Mononuclear cell (primary cell): ENCODE results near the gene CABP2. TPM values are rescaled to one million over a fixed set of nuclear protein-coding genes. Genes with fewer than 3 reads are reported as not detected.
"Not testable (repeated sequence)": the region's sequence is repeated elsewhere in the genome, so short reads cannot be mapped to it uniquely, and the experiment has no call there.

ENCODE experiments used
- H3K27me3 ChIP-seq: 2 replicates; pipeline ENCODE4 v1.6.0; 2011; ENCODE audit warnings: low read length, control low read depth; ENCODE audit not compliant: insufficient read depth
- H3K4me1 ChIP-seq: 2 replicates; pipeline ENCODE4 v1.5.1; 2011; ENCODE audit warnings: mild to moderate bottlenecking, low read length, control low read depth; ENCODE audit not compliant: insufficient read depth
- H3K4me3 ChIP-seq: 2 replicates; pipeline ENCODE4 v1.5.1; 2011; ENCODE audit warnings: mild to moderate bottlenecking, low read length, moderate library complexity
- H3K9me3 ChIP-seq: 2 replicates; pipeline ENCODE4 v1.5.1; 2011; ENCODE audit warnings: low read depth, mild to moderate bottlenecking, control low read depth, low read length
- total RNA-seq: library from RNA; depleted of rRNA; stranded (reverse); fragments of >200 nt; gene quantifications from one replicate; pipeline ENCODE4 v1.2.3, GENCODE V29; 2012

The CABP2 gene
- total RNA-seq, 1 donor = not detected

DNA sequence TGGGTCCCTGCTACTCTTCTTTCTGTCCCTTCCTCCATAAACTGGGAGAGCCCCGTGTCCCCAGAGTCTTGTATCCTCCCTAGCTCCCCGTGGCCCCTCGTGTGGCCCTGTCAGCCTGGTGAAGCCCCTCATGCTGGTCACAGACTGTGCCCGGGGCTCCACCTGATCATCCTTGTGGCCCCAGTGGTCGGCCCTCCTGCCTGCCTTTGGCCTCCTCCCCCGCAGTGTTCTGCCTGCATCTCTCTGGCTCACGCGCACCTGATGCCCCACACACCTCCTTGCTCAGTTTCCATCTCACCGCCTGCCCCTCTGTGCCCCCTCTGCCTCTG is 1.2 kb upstream of the CABP2 start:
- Histone ChIP-seq H3K27me3 (no peaks in the 10 kb centered on the region), H3K4me1 (peaks cover 2% of the 10 kb centered on the region), H3K4me3 (no peak overlapping the region), H3K9me3 (no peaks in the 10 kb centered on the region)

DNA sequence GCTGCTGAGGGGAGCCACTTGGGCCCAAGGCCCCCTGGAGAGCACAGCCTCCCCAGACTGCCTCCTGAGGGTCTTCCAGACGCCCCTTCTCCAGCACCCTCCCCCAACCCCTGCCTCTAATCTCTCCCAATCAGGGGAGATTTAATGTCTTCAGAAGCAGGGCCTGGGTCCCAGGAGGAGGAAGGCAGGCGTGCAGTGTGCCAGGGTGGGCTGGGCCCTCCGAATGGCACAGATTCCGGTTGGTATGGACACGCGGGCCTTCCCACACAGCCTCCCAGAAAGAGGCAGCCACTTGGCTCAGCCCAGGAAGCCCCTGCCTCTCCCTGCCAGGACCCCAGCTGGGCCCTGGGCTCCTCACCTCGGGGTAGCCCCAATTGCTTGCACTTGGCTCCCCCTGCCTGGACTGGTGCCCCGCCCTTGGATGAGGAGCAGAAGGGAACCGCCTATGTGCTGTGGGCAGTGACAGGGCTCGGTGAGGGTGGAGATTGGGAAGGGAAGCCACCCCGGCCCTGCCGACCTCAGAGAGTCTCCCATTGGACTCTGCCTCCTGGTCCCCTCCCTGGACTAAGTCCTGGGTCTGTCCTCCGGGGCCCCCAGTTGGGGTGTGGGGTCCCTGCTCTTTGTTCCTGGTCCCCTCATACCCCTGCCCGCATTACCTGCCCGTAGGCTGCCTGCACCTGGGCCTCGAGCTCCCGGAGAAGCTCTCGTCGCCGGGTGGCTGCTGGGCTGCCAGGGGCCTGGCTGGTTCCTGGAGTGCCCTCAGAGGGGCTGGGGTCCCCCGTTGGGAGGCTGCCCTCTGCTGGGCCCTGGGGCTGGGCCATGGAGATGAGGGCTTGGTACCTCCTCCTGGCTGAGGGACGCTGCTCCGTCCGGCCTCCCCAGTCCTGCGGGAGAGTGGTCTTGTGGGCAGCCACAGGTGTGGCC is 572 bp upstream of the CABP2 start:
- Histone ChIP-seq H3K4me1 (no peaks in the 10 kb centered on the region), H3K9me3 (no peaks in the 10 kb centered on the region), H3K27me3 (no peaks in the 10 kb centered on the region), H3K4me3 (no peak overlapping the region)

DNA sequence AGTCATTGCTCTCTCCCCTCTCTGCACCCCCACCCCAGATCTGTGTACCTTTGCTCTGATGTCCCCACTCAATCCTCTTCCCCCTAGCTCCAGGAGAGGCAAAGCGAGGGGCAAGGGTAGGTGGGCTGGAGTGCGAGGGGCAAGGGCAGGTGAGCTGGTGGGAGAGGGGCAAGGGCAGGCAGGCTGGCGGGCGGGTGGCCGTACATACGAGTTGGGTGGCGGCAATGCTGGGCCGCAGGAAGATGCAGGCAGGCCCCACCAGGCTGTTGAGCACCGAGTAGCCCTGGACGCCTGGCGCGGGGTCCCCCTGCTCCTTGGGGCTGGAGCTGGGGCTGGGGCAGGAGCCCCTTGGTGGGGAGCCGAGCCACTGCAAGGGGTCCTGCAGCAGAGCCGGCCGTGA is 908 bp downstream of the CABP2 start:
- Histone ChIP-seq H3K27me3 (no peaks in the 10 kb centered on the region), H3K4me3 (no peak overlapping the region), H3K4me1 (no peaks in the 10 kb centered on the region), H3K9me3 (no peaks in the 10 kb centered on the region)

DNA sequence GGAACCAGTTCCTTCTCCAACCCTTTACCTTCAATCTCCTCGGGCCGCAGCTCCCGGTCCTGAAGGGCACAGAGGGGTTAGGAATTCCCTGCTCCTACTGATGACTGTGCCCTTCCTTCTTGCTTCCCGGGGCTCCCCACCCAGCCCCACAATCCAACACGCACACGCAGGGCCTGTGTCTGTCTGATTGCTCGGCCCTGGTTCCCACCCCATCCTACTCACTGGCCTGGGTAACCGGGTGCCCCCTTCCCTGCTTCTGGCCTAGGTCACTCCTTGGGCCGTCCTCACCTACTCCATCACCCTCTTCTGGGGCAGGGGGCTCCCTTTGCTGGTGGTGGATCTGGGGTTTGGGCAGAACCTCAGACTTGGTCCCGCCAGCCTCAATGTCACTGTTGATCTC is 1.3 kb downstream of the CABP2 start:
- H3K4me1 ChIP-seq = no peaks in the 10 kb centered on the region
- H3K4me3 ChIP-seq = no peak overlapping the region
- H3K27me3 ChIP-seq = no peaks in the 10 kb centered on the region
- no peaks in the 10 kb centered on the region for H3K9me3 ChIP-seq

DNA sequence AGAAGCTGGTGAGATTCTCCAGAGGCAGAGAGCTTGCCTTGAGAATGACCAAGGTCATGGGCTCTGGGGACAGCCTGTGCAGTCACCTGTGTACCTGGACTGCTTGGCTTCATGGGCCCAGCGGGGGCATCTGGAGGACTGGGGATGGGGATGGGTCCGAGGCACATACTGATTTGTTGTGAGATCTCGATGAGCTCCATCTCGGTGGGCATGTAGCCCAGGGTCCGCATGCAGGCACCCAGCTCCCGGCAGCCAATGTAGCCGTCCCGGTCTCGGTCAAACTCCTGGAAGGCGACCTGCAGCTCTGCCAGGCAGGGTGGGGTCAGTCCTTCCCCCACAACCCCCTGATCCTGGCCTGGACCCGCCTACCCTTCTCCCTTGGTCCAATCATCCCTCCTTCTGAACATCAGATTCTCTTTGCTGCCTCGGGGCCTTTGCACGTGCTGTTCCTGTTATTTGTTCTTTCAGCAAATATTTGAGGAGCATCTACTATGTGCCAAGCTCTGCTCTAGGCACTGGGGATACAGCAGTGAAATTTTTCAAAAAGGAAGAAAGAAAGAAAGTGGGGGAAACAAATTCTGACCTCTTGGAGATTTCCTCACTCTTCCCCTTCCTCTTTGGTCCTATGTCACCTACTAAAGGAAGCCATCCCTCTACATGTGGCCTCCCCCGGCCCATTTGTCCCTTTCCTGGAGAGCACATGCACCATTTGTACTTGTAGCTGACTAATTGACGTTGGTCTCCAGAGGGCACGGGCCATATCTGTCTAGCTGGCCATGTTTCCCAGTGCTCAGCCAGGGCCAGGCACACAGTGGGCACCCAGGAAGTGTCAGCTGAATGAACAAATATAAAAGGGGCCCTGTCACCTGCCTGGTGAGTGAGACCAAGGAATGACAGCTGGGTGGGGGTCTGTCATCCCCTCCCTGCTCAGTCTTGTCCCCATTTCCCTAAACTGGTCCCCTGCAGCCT is 2.1 kb downstream of the CABP2 start:
- no peaks in the 10 kb centered on the region for H3K4me1 ChIP-seq
- H3K27me3 ChIP-seq = no peaks in the 10 kb centered on the region
- H3K4me3 ChIP-seq = no peak overlapping the region
- no peaks in the 10 kb centered on the region for H3K9me3 ChIP-seq

DNA sequence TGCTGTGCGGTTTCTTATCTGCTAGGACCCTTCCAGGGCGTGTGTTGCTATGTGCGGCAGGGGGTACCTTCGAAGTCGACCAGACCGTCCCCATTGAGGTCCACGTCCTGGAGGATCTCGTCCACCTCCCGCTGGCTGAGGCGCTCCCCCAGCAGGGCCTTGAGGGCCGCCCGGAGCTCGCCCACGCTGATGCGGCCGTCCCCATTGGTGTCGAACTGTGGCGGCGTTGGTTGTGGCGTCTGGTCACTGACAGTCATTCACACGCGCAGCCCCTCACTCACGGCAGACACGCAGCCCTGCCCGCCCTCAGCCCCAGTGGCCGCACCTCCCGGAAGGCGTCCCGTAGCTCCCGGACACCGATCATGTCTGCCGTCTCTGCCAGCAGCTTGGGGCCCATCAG is 3.5 kb downstream of the CABP2 start:
- Histone ChIP-seq H3K27me3 (no peaks in the 10 kb centered on the region), H3K9me3 (no peaks in the 10 kb centered on the region), H3K4me1 (no peaks in the 10 kb centered on the region), H3K4me3 (no peak overlapping the region)

DNA sequence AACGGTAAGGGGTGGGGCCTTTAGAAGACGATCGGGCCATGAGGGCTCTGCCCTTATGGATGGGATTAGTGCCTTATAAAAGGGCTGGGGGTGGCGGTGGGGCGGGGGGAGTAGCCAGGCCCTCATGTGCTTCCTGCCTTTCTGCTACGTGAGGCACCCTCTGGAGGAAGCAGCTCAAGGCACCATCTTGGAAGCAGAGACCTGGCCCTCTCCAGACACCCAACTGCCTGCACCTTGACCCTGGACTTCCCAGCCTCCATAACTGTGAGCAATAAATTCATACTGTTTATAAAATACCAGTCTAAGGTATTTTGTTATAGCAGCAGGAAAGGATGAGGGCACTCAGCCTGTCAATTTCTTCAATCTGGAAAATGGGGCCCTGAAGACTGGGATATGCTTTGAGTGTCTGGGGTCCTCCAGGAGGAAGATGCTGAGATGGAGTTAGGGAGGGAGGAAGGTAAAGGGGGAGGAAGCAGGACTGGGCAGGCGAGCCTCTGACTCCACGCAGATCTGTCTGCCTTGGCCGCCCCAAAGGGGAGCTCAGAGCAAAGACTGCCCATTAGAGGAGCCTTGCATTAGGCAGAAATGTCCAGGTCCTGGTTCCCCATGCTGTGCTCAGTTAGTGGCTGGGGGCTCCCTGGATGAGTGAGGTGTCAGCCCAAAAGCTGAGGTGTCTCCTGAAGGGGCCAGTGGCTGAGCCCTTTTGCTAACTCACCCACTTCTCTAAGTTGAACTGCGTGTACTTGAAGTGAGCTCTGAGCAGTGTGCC is 5.3 kb downstream of the CABP2 start:
- Histone ChIP-seq H3K4me3 (no peak overlapping the region), H3K4me1 (no peaks in the 10 kb centered on the region), H3K9me3 (no peaks in the 10 kb centered on the region), H3K27me3 (no peaks in the 10 kb centered on the region)

DNA sequence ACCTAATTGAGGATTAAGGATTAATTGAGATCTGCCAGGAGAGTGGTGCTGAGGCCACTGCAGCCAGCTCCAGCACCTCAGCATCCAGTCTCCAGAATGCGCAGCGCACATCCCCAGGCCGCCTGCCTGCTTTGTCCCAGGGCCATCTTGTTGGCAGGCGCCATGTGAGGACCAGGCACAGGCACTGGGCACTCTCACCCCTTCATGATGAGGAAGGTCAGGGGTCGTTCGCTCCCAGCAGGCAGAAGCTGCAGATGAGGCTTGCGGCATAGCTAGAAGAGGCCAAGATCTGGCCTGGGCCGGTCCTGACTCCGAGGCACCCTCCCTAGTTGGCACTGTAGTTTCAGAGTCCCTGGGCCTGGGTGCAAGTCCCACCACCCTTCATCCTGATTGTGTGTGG is 6.4 kb downstream of the CABP2 start:
- no peaks in the 10 kb centered on the region for H3K27me3 ChIP-seq
- H3K4me3 ChIP-seq = no peak overlapping the region
- no peaks in the 10 kb centered on the region for H3K4me1 ChIP-seq
- no peaks in the 10 kb centered on the region for H3K9me3 ChIP-seq

DNA sequence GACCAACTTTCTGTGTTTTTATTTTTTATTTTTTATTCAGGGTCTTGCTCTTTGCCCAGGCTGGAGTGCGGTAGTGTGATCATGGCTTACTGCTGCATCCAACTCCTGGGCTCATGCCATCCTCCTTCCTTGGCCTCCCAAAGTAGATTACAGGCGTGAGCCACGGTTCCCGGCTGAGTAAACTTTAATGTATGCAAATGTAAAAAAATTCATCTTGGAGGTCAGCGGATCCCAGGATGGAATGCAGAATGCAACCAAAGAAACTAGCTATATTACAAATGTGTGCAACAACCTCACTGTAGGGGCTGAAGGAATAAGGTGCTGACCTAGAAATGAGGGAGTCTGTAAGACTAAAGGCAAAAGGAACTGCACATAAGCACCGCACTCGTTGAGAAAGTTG is 9.1 kb downstream of the CABP2 start:
- no peaks in the 10 kb centered on the region for H3K27me3 ChIP-seq

DNA sequence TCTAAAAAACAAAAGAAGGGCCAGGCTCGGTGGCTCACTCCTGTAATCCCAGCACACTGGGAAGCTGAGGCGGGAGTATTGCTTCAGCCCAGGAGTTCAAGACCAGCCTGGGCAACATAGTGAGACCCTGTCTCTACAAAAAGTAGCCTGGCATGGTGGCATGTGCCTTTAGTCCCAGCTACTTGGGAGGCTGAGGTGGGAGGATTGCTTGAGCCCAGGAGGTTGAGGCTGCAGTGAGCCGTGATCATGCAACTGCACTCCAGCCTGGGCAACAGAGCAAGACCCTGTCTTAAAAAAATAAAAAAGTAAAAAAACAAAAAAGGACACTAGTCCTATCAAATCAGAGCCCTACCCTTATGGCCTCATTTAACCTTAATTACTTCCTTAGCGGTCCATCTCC is 11.7 kb downstream of the CABP2 start:
- H3K27me3 ChIP-seq, H3K9me3 ChIP-seq, H3K4me3 ChIP-seq: not testable (repeated sequence)
- peaks cover 22% of the 10 kb centered on the region for H3K4me1 ChIP-seq

More for the DNA sequence above, 9.1 kb downstream of the CABP2 start:
- Histone ChIP-seq H3K4me1 (peaks cover 2% of the 10 kb centered on the region), H3K9me3 (no peaks in the 10 kb centered on the region), H3K4me3 (no peak overlapping the region)

DNA sequence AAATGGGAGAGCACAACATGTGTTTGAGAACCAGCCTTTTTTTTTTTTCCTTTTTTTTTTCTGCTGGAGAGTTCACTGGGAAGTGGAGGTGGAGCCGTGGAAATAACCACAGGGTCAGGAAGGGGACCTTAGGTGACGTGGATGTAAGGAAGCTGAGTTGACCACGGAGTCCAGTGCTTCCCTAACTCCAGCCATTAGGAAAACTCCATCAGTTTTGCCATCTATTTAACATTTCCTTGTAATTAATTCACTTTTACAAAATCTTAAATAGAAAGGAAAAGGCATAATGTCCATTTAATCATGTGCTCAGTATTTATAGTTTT is 13.3 kb downstream of the CABP2 start:
- Histone ChIP-seq H3K4me3 (no peak overlapping the region), H3K9me3 (no peaks in the 10 kb centered on the region), H3K27me3 (no peaks in the 10 kb centered on the region), H3K4me1 (peaks cover 34% of the 10 kb centered on the region)

DNA sequence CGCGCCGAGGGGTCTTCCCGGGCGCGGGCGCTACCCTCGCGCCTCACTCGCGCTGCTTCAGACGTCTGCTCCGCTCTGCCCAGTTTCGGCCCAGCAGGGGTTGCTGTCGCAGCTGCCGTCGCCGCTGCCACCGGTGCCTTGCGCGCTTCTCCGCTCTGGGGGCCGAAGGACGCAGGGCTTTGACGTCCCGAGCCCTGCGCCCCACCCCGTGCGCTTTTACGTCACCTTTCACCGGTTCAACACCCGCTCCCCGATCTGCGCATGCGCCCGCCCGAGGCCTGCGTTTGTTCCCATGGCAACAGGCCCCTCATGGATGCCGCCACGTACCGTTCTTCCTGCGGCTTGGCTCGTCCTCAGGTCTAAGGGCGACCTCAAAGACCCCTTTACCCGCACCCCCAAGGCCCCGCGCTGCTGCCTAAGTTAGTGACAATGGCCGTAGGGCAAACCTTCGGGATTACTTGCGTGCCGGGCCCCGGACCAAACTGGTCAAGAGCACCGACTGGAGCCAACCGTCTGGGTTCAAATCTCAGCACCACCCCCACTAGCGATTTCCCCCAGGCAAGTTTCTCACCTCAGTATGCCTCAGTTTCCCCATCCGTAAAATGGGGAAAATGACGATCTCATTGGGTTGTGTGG is 14.6 kb downstream of the CABP2 start:
- Histone ChIP-seq H3K27me3 (no peaks in the 10 kb centered on the region), H3K9me3 (no peaks in the 10 kb centered on the region), H3K4me3 (peak overlapping the region; percentile 81), H3K4me1 (peaks cover 40% of the 10 kb centered on the region)

DNA sequence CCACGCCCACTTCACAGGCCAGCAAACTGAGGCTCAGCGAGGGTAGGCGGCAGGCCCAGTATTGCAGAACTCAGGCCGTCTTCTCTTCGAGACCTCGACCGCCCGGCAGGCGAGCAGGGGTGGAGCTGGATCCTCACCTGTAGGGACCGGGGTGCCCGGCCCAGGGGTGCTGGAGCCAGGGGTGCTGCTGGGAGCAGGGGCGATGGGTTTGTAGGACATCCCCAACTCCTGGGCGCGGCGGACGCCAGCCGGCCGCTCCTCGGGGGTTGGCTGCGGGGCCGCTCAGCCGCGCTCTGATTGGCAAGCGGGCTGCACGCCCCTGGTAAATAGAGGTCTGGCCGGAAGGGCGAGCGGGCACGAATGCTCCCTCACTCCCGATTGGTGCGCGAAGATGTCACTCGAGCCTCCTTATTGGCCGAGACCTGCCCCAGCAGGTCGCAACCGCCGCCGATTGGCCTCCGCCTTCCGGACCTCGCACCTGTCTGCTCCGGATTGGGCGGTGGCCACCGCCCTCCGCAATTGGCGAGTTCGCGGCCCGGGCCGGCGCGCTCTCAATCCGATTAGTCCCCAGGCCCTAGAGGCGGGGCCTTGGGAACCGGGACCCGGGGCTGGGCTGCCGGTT is 15.3 kb downstream of the CABP2 start, which contains the start of gene CDK2AP2:
Gene CDK2AP2 (minus strand): TSS at position 299 of the 622 bp plus-strand sequence. CDS start 80 bp downstream, at position 219.
- Histone ChIP-seq H3K9me3 (no peaks in the 10 kb centered on the region), H3K4me1 (peaks cover 46% of the 10 kb centered on the region), H3K27me3 (no peaks in the 10 kb centered on the region), H3K4me3 (peak within 1 kb of the TSS; percentile 81)

DNA sequence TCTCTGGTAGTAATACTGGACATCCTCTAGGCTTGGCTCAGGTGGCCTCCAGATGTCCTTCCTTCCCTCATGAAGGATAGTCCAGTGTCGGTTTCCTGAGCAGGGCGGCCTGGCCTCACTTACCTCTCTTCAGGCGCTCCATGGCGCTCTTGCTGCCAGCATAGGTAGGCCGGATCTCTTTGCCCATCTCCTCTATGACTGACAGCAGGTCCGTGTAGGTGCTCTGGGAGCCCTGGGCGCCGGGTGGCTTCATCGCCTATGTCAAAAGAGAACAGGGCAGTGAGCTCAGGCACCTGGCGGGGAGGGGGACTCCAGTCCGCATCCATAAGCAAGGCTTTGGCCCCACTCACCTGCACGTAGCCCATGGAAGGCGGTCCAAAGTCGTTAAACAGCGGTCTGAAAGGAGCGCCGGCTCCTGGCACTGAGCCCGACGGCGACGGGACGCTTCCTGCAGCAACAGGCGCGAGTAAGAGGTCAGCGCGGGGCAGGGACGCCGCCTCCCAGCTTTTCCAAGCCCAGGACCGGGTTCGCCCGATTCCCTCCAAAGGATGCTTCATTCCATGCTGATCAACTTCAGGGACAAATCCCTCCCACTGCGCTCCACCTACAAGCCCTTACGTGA is 15.9 kb downstream of the CABP2 start:
- peaks cover 52% of the 10 kb centered on the region for H3K4me1 ChIP-seq
- peak overlapping the region; percentile 81 for H3K4me3 ChIP-seq
- H3K9me3 ChIP-seq = no peaks in the 10 kb centered on the region
- no peaks in the 10 kb centered on the region for H3K27me3 ChIP-seq
